Mesodermal cell (in vitro differentiated cells): ENCODE measurements around the gene SASS6.

Source experiments
- H3K27ac ChIP-seq: 2 replicates; pipeline ENCODE4 v1.7.0; 2013; ENCODE audit warnings: mild to moderate bottlenecking, low read depth, low read length, moderate library complexity; ENCODE audit not compliant: severe bottlenecking
- H3K36me3 ChIP-seq: 2 replicates; pipeline ENCODE4 v1.7.1; 2013; ENCODE audit warnings: mild to moderate bottlenecking, low read length, moderate library complexity; ENCODE audit not compliant: control insufficient read depth, insufficient read depth
- H3K4me1 ChIP-seq: one replicate; pipeline ENCODE4 v1.7.1; 2013; ENCODE audit warnings: mild to moderate bottlenecking, low read length; ENCODE audit not compliant: insufficient read depth, control insufficient read depth, poor library complexity, severe bottlenecking
- H3K4me3 ChIP-seq: 2 replicates; pipeline ENCODE4 v1.7.0; 2013; ENCODE audit warnings: low read length, control low read depth, mild to moderate bottlenecking; ENCODE audit not compliant: insufficient read depth, poor library complexity, severe bottlenecking; ENCODE audit errors: extremely low read depth
- H3K9me3 ChIP-seq: 2 replicates; pipeline ENCODE4 v1.7.1; 2013; ENCODE audit warnings: mild to moderate bottlenecking, low read length, moderate library complexity; ENCODE audit not compliant: control insufficient read depth
- WGBS, 2 experiments: methylation state at CpG; one replicate each; pipeline ENCODE4 v1.1.5; 2013; ENCODE audit warnings: missing lambda C conversion rate in 2 of 2; ENCODE audit not compliant: insufficient coverage in 2 of 2; 5-methylcytosine and 5-hydroxymethylcytosine counted together

SASS6 gene

DNA sequence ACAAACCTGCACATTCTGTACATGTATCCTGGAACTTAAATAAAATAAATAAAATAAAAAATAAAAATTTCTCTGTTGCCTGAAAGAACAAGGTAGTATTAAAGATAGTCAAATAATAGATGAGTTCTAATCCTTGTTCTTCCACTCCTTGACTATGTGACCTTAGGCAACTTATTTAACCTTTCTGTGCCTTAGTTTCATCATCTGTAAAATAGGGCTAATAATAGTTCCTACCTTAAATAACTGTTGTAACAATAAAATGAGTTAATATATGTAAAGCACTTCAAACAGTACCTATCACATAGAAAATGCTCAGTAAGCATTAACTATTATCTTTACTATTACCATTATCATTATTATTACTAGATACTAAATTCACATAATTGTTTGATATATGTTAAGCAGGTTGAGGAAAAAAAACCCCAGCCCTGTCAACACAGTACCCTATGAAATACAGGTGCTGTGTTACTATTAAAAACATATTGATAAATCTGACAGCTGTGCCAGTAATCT, 23.1 kb downstream of the SASS6 start:
- Histone ChIP-seq H3K36me3 (peaks cover 15% of the 10 kb centered on the region), H3K27ac (no peak overlapping the region), H3K4me3 (no peak overlapping the region), H3K4me1 (no peaks in the 10 kb centered on the region), H3K9me3 (no peaks in the 10 kb centered on the region)

DNA sequence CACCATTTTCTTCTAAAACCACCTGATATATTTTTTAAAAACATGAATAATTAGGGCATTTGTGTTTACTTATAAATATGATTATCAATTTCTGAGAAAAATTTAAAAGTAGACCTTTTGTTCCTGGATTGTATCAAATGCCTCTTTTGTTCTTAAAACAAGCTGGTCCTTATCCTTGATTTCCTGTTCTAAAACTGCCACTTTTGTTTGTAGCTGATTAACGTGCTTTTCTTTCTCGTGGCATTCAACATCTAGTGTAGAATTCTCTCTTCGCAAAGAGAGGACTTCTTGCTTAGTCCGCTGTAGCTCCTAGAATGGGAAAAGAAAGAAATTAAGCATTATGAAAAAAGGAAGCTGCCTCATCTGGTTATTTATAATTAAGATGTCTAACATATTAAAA, 25.0 kb downstream of the SASS6 start:
- Histone ChIP-seq H3K4me3 (no peak overlapping the region), H3K4me1 (no peaks in the 10 kb centered on the region), H3K9me3 (no peaks in the 10 kb centered on the region), H3K36me3 (peaks cover 32% of the 10 kb centered on the region), H3K27ac (no peak overlapping the region)
- 100% methylated on average over 1 to 2 of the region's 4 CpGs for WGBS, 2 experiments

DNA sequence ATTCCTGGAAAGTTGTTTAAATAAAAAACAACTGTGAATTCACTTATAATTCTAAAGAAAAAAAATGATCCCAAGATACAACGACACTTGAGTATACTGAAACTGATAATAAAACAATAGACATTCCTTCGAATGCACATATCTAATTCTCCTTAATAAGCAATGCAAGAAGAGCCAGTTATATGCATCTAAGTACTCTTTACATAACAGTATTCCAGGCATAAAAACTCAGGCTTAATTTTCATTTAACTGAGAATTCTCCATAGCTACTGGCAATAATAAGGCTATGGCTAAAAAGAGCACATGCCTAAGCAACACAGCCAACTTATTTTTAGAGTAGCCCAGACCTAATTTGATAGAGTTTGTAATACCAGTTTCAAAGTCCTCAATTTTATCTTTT, 31.2 kb downstream of the SASS6 start:
- Histone ChIP-seq H3K36me3 (peaks cover 41% of the 10 kb centered on the region), H3K4me1 (no peaks in the 10 kb centered on the region), H3K27ac (no peak overlapping the region), H3K4me3 (no peak overlapping the region), H3K9me3 (no peaks in the 10 kb centered on the region)
- WGBS, 2 experiments = 80 to 100% methylated on average over 1 to 2 of the region's 2 CpGs

- Histone ChIP-seq H3K27ac (no peak overlapping the region), H3K4me3 (no peak overlapping the region), H3K9me3 (no peaks in the 10 kb centered on the region), H3K36me3 (peaks cover 33% of the 10 kb centered on the region), H3K4me1 (no peaks in the 10 kb centered on the region)
- WGBS, 2 experiments = no CpG with 5 or more reads among the region's 1 CpG
Measured at GRCh38 chr1:100100202-100100601, 32.5 kb downstream of the SASS6 start.

DNA sequence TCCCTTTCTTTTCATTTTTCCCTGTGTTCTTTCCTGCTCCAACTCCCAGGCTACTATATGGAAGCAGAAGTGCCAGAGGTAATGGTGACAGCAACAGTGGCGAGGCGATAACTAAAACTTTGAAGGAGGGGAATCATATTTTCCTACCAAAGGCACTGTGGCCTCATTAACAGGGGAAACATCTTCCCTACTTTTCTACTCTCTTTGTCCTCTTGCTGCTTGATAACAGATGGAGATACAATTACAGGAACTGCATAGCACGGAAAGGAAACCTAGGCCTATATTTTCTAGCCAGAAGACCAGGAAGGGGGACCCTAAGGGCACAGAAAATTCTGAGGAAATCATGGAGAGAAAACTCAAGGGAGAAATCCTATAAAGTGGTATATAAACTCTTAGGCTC, 42.3 kb downstream of the SASS6 start:
- H3K9me3 ChIP-seq = no peaks in the 10 kb centered on the region
- no peaks in the 10 kb centered on the region for H3K4me1 ChIP-seq
- no peak overlapping the region for H3K4me3 ChIP-seq
- peaks cover 23% of the 10 kb centered on the region for H3K36me3 ChIP-seq
- WGBS, 2 experiments = 75 to 82% methylated on average over 1 to 3 of the region's 3 CpGs
- no peak overlapping the region for H3K27ac ChIP-seq

- H3K4me3 ChIP-seq = no peak overlapping the region
- H3K27ac ChIP-seq = no peak overlapping the region
- no CpG with 5 or more reads among the region's 1 CpG for WGBS, 2 experiments
- no peaks in the 10 kb centered on the region for H3K9me3 ChIP-seq
- no peaks in the 10 kb centered on the region for H3K4me1 ChIP-seq
- H3K36me3 ChIP-seq = peaks cover 23% of the 10 kb centered on the region
Measured at GRCh38 chr1:100089082-100089481, 43.6 kb downstream of the SASS6 start.

- H3K4me1 ChIP-seq = no peaks in the 10 kb centered on the region
- no peak overlapping the region for H3K27ac ChIP-seq
- H3K36me3 ChIP-seq = peaks cover 17% of the 10 kb centered on the region
- H3K9me3 ChIP-seq = no peaks in the 10 kb centered on the region
- H3K4me3 ChIP-seq = no peak overlapping the region
- WGBS, 2 experiments = no CpG with 5 or more reads among the region's 1 CpG
Measured at GRCh38 chr1:100087396-100087795, 45.3 kb downstream of the SASS6 start.

DNA sequence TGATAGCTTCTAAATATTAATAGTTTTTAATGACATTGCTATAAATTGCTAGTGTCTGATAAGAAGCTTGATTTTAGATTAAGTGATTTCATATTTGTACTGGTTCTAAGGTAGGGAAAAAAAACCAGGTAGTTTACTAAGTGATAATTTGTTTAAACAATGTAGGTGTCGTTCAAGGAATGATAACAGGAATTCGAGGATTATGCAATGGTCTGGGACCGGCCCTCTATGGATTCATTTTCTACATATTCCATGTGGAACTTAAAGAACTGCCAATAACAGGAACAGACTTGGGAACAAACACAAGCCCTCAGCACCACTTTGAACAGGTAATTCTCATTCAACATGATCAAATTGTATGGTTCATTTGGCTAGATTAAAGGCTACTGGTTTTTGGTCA, 52.4 kb downstream of the SASS6 start:
- WGBS, 2 experiments = 83 to 93% methylated on average over 3 of the region's 3 CpGs
- Histone ChIP-seq H3K27ac (no peak overlapping the region), H3K9me3 (no peaks in the 10 kb centered on the region), H3K36me3 (peaks cover 58% of the 10 kb centered on the region), H3K4me3 (no peak overlapping the region), H3K4me1 (no peaks in the 10 kb centered on the region)

- no peak overlapping the region for H3K27ac ChIP-seq
- peaks cover 80% of the 10 kb centered on the region for H3K36me3 ChIP-seq
- H3K4me1 ChIP-seq = no peaks in the 10 kb centered on the region
- WGBS, 2 experiments = 85 to 87% methylated on average over 3 of the region's 5 CpGs
- H3K9me3 ChIP-seq = no peaks in the 10 kb centered on the region
- H3K4me3 ChIP-seq = no peak overlapping the region
Measured at GRCh38 chr1:100077531-100077930, 55.2 kb downstream of the SASS6 start.

DNA sequence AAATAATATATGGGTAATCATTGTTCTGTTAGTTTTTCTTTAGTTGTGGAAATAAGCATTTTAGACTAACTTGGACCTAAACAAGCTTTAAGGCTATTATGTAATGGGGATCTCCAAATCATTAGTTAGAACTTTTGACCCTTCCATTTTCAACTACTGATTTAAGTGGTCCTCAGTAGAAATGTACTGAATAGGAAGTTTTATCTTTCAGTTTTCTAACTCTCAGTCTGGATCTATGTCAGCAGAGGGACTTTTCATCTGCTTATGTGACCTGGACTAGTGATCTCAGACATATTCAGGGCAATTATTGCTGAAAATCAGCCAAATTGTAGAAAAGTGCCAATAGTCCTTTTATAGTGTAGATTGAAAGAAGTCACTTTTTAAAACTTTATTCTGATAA, 56.0 kb downstream of the SASS6 start:
- Histone ChIP-seq H3K4me3 (no peak overlapping the region), H3K27ac (no peak overlapping the region), H3K9me3 (no peaks in the 10 kb centered on the region), H3K36me3 (peaks cover 81% of the 10 kb centered on the region), H3K4me1 (no peaks in the 10 kb centered on the region)

GRCh38 chr1:100076319-100076718, 56.4 kb downstream of the SASS6 start:
- no peak overlapping the region for H3K4me3 ChIP-seq
- peaks cover 81% of the 10 kb centered on the region for H3K36me3 ChIP-seq
- no peaks in the 10 kb centered on the region for H3K9me3 ChIP-seq
- no CpG with 5 or more reads among the region's 2 CpGs for WGBS, 2 experiments
- H3K4me1 ChIP-seq = no peaks in the 10 kb centered on the region
- H3K27ac ChIP-seq = no peak overlapping the region

DNA sequence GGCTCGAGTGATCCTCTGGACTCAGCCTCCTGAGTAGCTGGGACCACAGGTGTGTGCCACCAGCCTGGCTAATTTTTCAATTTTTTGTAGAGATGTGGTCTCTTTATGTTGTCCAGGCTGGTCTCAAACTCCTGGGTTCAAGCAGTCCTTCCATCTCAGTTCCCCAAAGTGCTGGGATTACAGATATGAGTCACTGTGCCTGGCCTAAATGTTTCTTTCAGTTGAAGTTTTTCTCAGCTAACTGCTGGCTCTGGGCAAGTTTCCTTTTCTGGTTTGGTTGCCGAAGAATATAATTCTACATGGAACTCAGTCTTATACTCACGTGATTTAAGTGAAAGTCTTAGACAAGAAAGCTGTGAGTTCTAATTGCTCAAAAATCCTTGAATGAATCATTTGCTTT, 57.0 kb downstream of the SASS6 start:
- Histone ChIP-seq H3K4me3 (no peak overlapping the region), H3K27ac (no peak overlapping the region), H3K9me3 (no peaks in the 10 kb centered on the region), H3K4me1 (no peaks in the 10 kb centered on the region), H3K36me3 (peaks cover 81% of the 10 kb centered on the region)
- WGBS, 2 experiments = 86 to 93% methylated on average over 1 to 3 of the region's 3 CpGs
